HepG2 (cell line): Measurements from ENCODE around the gene ZNF500.

ENCODE experiments used
- HIC2 ChIP-seq: sonication (generic); formaldehyde crosslinking; IDR thresholded peaks from 2 replicates; pipeline ENCODE4 v1.9.0; 2022; ENCODE audit warnings: low read depth, missing genetic modification reagents
- KLF9 ChIP-seq: IDR thresholded peaks from 2 replicates; pipeline ENCODE4 v1.6.1; 2016; ENCODE audit warnings: low read depth
- PTBP1 ChIP-seq: fragments of 200-400 bp; formaldehyde crosslinking; IDR thresholded peaks from 2 replicates; pipeline ENCODE4 v1.6.1; 2018; ENCODE audit warnings: low read length, low read depth; ENCODE audit not compliant: poor library complexity, severe bottlenecking
- ZNF180 ChIP-seq: sonication (generic); formaldehyde crosslinking; IDR thresholded peaks from 2 replicates; pipeline ENCODE4 v1.4.0; 2020; ENCODE audit warnings: low read depth, missing genetic modification reagents, borderline replicate concordance

GRCh38 chr16:4780235-4780634 is 13.3 kb upstream of the ZNF500 start:
- no peak for TF ChIP-seq PTBP1
- no peak for TF ChIP-seq ZNF180 (CRISPR knock-in tag)
- TF ChIP-seq HIC2 (CRISPR knock-in tag) = no peak
- no peak for TF ChIP-seq KLF9
